ENCODE results near the gene SRXN1. TPM values are rescaled to one million over a fixed set of nuclear protein-coding genes. Genes with fewer than 3 reads are reported as not detected.

SRXN1 gene
- total RNA-seq, 1 experiment from 2014 or later: 80.0 TPM

- no peaks in the 10 kb centered on the region for H3K9me3 ChIP-seq
- H3K36me3 ChIP-seq: no peaks in the 10 kb centered on the region
- no peaks in the 10 kb centered on the region for H3K27me3 ChIP-seq
- DNase-seq: no peak
- no peak overlapping the region for H3K4me3 ChIP-seq
Observed at GRCh38 chr20:605237-605636, 47.8 kb downstream of the SRXN1 start.

- DNase-seq: no peak
- no peaks in the 10 kb centered on the region for H3K36me3 ChIP-seq
- no peak overlapping the region for H3K4me3 ChIP-seq
- no peaks in the 10 kb centered on the region for H3K9me3 ChIP-seq
- no peaks in the 10 kb centered on the region for H3K27me3 ChIP-seq
Observed at GRCh38 chr20:603116-603640, 49.8 kb downstream of the SRXN1 start.

- Histone ChIP-seq H3K27me3 (no peaks in the 10 kb centered on the region), H3K4me3 (no peak overlapping the region), H3K36me3 (no peaks in the 10 kb centered on the region), H3K9me3 (no peaks in the 10 kb centered on the region)
- no peak for DNase-seq
Observed at GRCh38 chr20:602111-602970, 50.7 kb downstream of the SRXN1 start.

GRCh38 chr20:600736-601135 lies 52.3 kb downstream of the SRXN1 start:
- Histone ChIP-seq H3K27me3 (no peaks in the 10 kb centered on the region), H3K36me3 (no peaks in the 10 kb centered on the region), H3K4me3 (no peak overlapping the region), H3K9me3 (no peaks in the 10 kb centered on the region)
- no peak for DNase-seq

- H3K27me3 ChIP-seq: no peaks in the 10 kb centered on the region
- no peak for DNase-seq
- no peak overlapping the region for H3K4me3 ChIP-seq
- H3K9me3 ChIP-seq: no peaks in the 10 kb centered on the region
- H3K36me3 ChIP-seq: no peaks in the 10 kb centered on the region
Observed at GRCh38 chr20:600141-600540, 52.9 kb downstream of the SRXN1 start.

GRCh38 chr20:598133-598850 lies 54.7 kb downstream of the SRXN1 start:
- Histone ChIP-seq H3K36me3 (no peaks in the 10 kb centered on the region), H3K9me3 (no peaks in the 10 kb centered on the region), H3K27me3 (no peaks in the 10 kb centered on the region), H3K4me3 (no peak overlapping the region)
- DNase-seq: no peak

GRCh38 chr20:597560-597959 lies 55.4 kb downstream of the SRXN1 start:
- H3K27me3 ChIP-seq: no peaks in the 10 kb centered on the region
- H3K9me3 ChIP-seq: no peaks in the 10 kb centered on the region
- H3K4me3 ChIP-seq: no peak overlapping the region
- DNase-seq: no peak
- H3K36me3 ChIP-seq: no peaks in the 10 kb centered on the region

Other genes starting within 250 kb of the SRXN1 start
- gene RBCK1, start 244.9 kb downstream of the SRXN1 start, total RNA-seq (2014; rRNA removed; shearing (Covaris generic); ENCODE audit: low replicate concordance): 35.7 and 68.7 TPM in 2 replicates
- gene TBC1D20, start 190.7 kb downstream of the SRXN1 start, total RNA-seq (2014; rRNA removed; shearing (Covaris generic); ENCODE audit: low replicate concordance): 10.2 and 11.6 TPM in 2 replicates
- gene CSNK2A1, start 109.4 kb downstream of the SRXN1 start, total RNA-seq (2014; rRNA removed; shearing (Covaris generic); ENCODE audit: low replicate concordance): 110 and 119 TPM in 2 replicates
- 0.42 TPM in 1 of 2 replicates, not detected in the other for gene TCF15, start 42.9 kb downstream of the SRXN1 start, total RNA-seq (2014; rRNA removed; shearing (Covaris generic); ENCODE audit: low replicate concordance)
- gene SCRT2, start 22.6 kb upstream of the SRXN1 start, total RNA-seq (2014; rRNA removed; shearing (Covaris generic); ENCODE audit: low replicate concordance): not detected in 2 replicates
- gene SLC52A3, start 115.3 kb upstream of the SRXN1 start, total RNA-seq (2014; rRNA removed; shearing (Covaris generic); ENCODE audit: low replicate concordance): not detected in 2 replicates
- gene FAM110A, start 180.5 kb upstream of the SRXN1 start, total RNA-seq (2014; rRNA removed; shearing (Covaris generic); ENCODE audit: low replicate concordance): 3.9 and 4.6 TPM in 2 replicates

Data from MG63 (cell line).